ENCODE measurements around the gene PSD. TPM values are rescaled to one million over a fixed set of nuclear protein-coding genes. Genes with fewer than 3 reads are reported as not detected.

The PSD gene
- total and polyA plus RNA-seq, 10 of the 15 experiments (the other 5 are each of a cell fraction or from before 2014, with no cell fraction given), result 0.11 to 2.0 (median 0.49) TPM; not detected in 2

GRCh38 chr10:102416695-102417094 lies 1.9 kb downstream of the PSD start:
- Histone ChIP-seq H3K27me3 (replicated peaks in 1 of 2; ENCODE audit: control insufficient read depth in 2 of 2, insufficient read depth in 2 of 2, low read length in 1 of 2) (no peaks in the 10 kb centered on the region; a peak in 2 of 4 replicates), H3K79me2 (ENCODE audit: control insufficient read depth, insufficient read depth, low read length) (no peaks in the 10 kb centered on the region; the same call in 1 of the 2 replicates), H3K4me2 (ENCODE audit: control insufficient read depth, insufficient read depth) (no peak overlapping the region), H3K9me3 (replicated peaks; ENCODE audit: control insufficient read depth, insufficient read depth, low read length) (no peaks in the 10 kb centered on the region), H3K27ac (ENCODE audit: control insufficient read depth, insufficient read depth) (no peak overlapping the region), H3K9ac (ENCODE audit: control insufficient read depth, insufficient read depth, low read length) (no peak overlapping the region), H3K4me3 (no peak overlapping the region), H3K36me3 (ENCODE audit: control insufficient read depth in 2 of 2, insufficient read depth in 2 of 2, low read length in 1 of 2) (no peaks in the 10 kb centered on the region), H4K20me1 (ENCODE audit: control insufficient read depth, insufficient read depth) (peaks cover 5% of the 10 kb centered on the region; the same call in 1 of the 2 replicates), H3K4me1 (ENCODE audit: control insufficient read depth, insufficient read depth, low read length) (peaks cover 17% of the 10 kb centered on the region), H2AFZ (ENCODE audit: control insufficient read depth, low read depth, low read length) (no peak overlapping the region)
- RAD21 ChIA-PET (ENCODE audit: unreplicated experiment), result no interaction called here
- no peak for FAIRE-seq
- POLR2A ChIA-PET, result no interaction called here
- SMC1A ChIA-PET (ENCODE audit: uncharacterized antibody, unreplicated experiment), result interaction anchor here (1.0 kb wide), 1 partner anchor 17 kb away, joined by 3 read pairs; no protein-coding TSS in a partner anchor
- intact Hi-C loops (cut with micrococcal nuclease; ENCODE audit: unreplicated experiment) (no loop called here), in situ Hi-C loops (cut with MboI) (no loop called here)
- BruUV-seq (replicated peaks), result no TSS peak
- no peak for TF ChIP-seq USF1 (IDR thresholded peaks at IDR 0.05; ENCODE audit: borderline replicate concordance, extremely low read length, insufficient read depth, low read depth, low read length)
- no peak for TF ChIP-seq POLR2AphosphoS2 (IDR thresholded peaks at IDR 0.05; ENCODE audit: low read depth, low read length)
- TF ChIP-seq SUZ12 (IDR thresholded peaks at IDR 0.05; ENCODE audit: unreplicated experiment), result no peak
- TF ChIP-seq E2F8 (IDR thresholded peaks at IDR 0.05; ENCODE audit: low read depth, partially characterized antibody), result no peak
- TF ChIP-seq MXI1 (IDR thresholded peaks at IDR 0.05; ENCODE audit: low read depth, low read length), result no peak
- TF ChIP-seq STAT3 (IDR thresholded peaks at IDR 0.05; ENCODE audit: low read depth, low read length), result no peak
- no peak for TF ChIP-seq NFXL1 (IDR thresholded peaks at IDR 0.05; ENCODE audit: borderline replicate concordance)
- no peak for TF ChIP-seq ASH2L (IDR thresholded peaks at IDR 0.05; ENCODE audit: borderline replicate concordance, low read depth)
- no peak for TF ChIP-seq SUPT20H (IDR thresholded peaks at IDR 0.05; ENCODE audit: borderline replicate concordance, control insufficient read depth, low read depth, low read length)
- no peak for TF ChIP-seq TCF3 (IDR thresholded peaks at IDR 0.05; ENCODE audit: borderline replicate concordance, insufficient read depth, low read depth, low read length)
- no peak for TF ChIP-seq RAD21 (IDR thresholded peaks at IDR 0.05; ENCODE audit: insufficient read depth, low read depth, low read length)
- TF ChIP-seq MYC (IDR thresholded peaks at IDR 0.05; ENCODE audit: insufficient read depth, insufficient read length, insufficient replicate concordance, low read length, severe bottlenecking), result no peak
- CTCF ChIA-PET, result no interaction called here
- no peak for DNase-seq (ENCODE audit: low read depth, low spot score)
- ATAC-seq, result no peak
- 37% methylated on average over 19 of the region's 20 CpGs for WGBS (ENCODE audit: insufficient coverage, insufficient replicate concordance, low lambda C conversion rate, missing lambda C conversion rate)

Measured in GM12878 (cell line).